ENCODE measurements around the gene SLC4A7.
A peak's percentile ranks its signal among the peaks of the same experiment; 100 is the strongest.
"Not testable (repeated sequence)": the region's sequence is repeated elsewhere in the genome, so short reads cannot be mapped to it uniquely, and the experiment has no call there.

SLC4A7 gene

DNA sequence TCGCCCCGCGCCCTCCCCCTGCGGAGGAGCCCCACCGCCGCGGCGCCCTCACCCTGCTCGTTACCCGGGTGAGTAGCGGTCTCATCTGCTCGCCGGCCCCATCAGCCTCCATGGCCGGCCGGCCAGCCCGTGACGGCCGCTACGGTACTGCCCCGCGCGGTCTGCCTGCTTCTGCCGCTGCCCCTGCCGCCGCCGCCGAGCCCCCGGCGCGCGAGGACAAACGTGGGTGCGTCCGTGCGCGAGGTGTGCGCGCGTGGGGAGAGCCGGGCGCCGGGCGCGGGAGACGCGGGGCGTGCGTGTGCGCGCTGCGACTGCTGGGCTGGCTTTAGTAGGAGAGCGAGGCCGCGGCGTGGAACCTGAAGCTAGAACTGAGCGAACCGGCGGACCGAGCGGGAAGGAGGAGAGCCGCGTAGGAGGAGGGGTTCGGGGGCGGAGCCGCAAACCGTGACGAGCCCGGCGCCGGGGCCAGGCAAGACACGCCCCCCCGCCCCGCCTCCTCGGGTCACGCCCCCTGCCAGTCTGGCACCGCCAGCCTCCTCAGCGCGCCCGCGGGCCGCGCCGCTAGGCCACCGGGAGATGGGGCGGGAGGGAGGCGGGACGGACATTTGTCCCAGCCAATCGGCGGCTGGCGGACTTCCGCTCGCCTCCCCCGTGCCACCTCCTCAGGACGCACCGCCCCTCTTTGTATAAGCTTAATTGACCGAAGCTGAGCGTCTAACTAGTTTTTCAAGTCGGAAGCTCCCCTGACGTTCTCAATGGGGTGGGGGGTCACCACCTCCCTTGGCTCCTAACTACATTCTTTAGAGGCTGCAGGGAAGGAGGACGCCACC, at the start of gene SLC4A7:
SLC4A7 (minus strand) TSS at position 370 of the 830 bp plus-strand sequence; CDS start at position 112, 258 bp downstream.
- DNase-seq (ENCODE audit: low read depth), result peak; percentile 98
- TF ChIP-seq, protein P1, sequence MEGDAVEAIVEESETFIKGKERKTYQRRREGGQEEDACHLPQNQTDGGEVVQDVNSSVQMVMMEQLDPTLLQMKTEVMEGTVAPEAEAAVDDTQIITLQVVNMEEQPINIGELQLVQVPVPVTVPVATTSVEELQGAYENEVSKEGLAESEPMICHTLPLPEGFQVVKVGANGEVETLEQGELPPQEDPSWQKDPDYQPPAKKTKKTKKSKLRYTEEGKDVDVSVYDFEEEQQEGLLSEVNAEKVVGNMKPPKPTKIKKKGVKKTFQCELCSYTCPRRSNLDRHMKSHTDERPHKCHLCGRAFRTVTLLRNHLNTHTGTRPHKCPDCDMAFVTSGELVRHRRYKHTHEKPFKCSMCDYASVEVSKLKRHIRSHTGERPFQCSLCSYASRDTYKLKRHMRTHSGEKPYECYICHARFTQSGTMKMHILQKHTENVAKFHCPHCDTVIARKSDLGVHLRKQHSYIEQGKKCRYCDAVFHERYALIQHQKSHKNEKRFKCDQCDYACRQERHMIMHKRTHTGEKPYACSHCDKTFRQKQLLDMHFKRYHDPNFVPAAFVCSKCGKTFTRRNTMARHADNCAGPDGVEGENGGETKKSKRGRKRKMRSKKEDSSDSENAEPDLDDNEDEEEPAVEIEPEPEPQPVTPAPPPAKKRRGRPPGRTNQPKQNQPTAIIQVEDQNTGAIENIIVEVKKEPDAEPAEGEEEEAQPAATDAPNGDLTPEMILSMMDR (IDR thresholded peaks at IDR 0.05; ENCODE audit: insufficient read depth, low read depth, low read length, missing control alignments), result no peak
- H3K4me3 ChIP-seq (ENCODE audit: low read length), result peak within 1 kb of the TSS; percentile 84

DNA sequence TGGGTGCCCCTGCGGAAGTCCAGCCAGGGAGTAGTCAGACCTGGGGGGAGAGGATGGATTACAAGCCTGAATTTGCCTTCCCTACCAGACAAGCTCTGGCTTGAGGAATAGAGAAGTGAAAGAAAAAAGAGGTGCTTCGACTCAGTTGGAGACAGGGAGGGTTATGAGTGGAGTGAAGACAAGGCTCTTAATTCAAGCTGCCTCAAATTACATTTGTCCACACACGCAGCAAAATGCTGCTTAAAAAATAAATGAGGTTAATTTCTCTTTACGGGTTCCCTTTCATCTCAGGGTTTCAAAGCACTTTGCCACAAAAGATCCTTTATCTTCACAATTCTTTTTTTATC, 49.0 kb upstream of the SLC4A7 start:
- TF ChIP-seq, protein P1 (IDR thresholded peaks at IDR 0.05; ENCODE audit: insufficient read depth, low read depth, low read length, missing control alignments), result no peak
- H3K4me3 ChIP-seq (ENCODE audit: low read length), result no peak overlapping the region
- DNase-seq (ENCODE audit: low read depth), result peak; percentile 81

GRCh38 chr3:27532426-27533260, 48.5 kb upstream of the SLC4A7 start:
- no peak overlapping the region for H3K4me3 ChIP-seq (ENCODE audit: low read length)
- DNase-seq (ENCODE audit: low read depth), result no peak
- TF ChIP-seq, protein P1 (IDR thresholded peaks at IDR 0.05; ENCODE audit: insufficient read depth, low read depth, low read length, missing control alignments), result no peak

- not testable (repeated sequence) for DNase-seq (ENCODE audit: low read depth); H3K4me3 ChIP-seq (ENCODE audit: low read length)
Measured at GRCh38 chr3:27531193-27531751, 47.1 kb upstream of the SLC4A7 start.

DNA sequence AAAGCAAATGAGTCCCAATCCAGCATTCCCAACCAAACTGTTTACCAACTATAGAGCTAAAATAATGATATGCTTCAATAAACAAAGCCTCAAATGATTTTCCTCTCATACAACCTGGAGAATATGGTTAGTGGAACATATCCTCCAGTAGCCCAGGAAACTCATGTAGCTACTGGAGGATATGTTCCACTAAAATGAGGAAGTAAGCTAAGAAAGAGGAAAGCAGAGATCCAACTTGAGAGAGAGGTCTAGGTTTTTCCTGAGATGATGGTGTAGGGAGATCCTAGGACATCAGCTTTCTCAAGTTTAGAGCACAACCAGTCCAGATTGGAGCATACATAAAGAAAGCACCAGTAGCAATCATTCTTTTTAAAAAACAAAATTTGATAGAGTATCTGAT, 44.6 kb upstream of the SLC4A7 start:
- no peak overlapping the region for H3K4me3 ChIP-seq (ENCODE audit: low read length)
- TF ChIP-seq, protein P1 (IDR thresholded peaks at IDR 0.05; ENCODE audit: insufficient read depth, low read depth, low read length, missing control alignments), result no peak
- DNase-seq (ENCODE audit: low read depth), result no peak

DNA sequence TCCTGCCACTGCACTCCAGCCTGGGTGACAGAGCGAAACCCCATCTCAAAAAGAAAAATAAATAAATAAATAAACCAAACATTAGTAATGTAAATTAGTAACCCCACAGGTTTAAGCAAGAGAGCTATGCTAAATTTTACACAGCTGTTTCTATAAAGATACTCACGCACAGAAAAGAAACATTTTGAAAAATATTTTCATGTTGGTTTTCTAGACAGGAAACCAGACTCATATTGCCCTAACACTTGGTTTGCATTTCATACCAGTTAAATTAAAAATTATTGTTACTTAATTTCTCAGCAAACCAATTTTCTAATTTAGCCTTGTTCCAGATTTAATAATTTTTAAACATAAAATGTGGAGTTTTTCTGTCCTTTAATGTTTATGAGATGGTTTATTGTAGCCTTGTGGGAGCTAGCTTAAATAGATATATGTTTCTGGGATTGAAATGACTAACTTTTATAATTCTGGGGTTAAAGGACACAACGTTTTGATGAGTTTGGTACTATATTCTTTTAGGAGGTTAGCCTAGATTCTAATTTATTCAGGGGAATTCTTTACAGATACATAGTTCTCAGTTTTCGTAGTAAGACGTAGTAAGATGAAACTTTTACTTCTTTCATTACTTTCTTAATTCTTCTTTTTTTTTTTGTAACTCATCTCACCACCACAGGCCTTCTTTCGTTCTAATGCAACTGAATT, 42.6 kb upstream of the SLC4A7 start:
- TF ChIP-seq, protein P1 (IDR thresholded peaks at IDR 0.05; ENCODE audit: insufficient read depth, low read depth, low read length, missing control alignments), result no peak
- no peak for DNase-seq (ENCODE audit: low read depth)
- H3K4me3 ChIP-seq (ENCODE audit: low read length), result no peak overlapping the region

DNA sequence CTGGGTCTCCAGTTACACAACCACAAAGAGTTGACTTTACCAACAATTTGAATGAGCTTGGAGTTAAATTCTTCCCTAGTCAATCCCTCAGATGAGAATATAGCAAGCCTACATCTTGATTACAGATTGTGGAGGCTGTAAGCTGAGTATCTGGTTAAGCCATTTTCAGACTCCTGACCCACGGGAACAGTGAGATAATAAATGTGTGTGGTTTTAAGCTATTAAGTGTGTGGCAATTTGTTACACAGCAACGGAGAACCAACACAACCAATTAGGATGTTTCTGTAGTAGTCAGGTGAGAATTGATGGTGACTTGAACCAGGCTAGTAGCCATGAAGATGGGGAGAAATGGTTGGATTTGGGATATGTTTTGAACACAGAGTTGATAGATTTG, 37.7 kb upstream of the SLC4A7 start:
- no peak overlapping the region for H3K4me3 ChIP-seq (ENCODE audit: low read length)
- TF ChIP-seq, protein P1 (IDR thresholded peaks at IDR 0.05; ENCODE audit: insufficient read depth, low read depth, low read length, missing control alignments), result no peak
- DNase-seq (ENCODE audit: low read depth), result no peak

All from epithelial cell of esophagus (primary cell).